Thoracic aorta (tissue), 2 donors: ENCODE data around the gene ADORA3. TPM values are rescaled to one million over a fixed set of nuclear protein-coding genes. Genes with fewer than 3 reads are reported as not detected.

ENCODE experiments used
- ATAC-seq: fragments of 150-250 bp; one replicate; pipeline ENCODE4 v1.8.0; 2017; ENCODE audit warnings: low read depth; ENCODE audit not compliant: insufficient number of reproducible peaks, low FRiP score
- DNase-seq: peaks from one replicate; pipeline ENCODE4 v3.0.0-alpha.2; 2020; ENCODE audit warnings: low spot score
- H3K27ac ChIP-seq, 2 donors: fragments of 200-600 bp; sonication (generic); 1 replicate in 1 of 2; 2 replicates in 1 of 2; pipeline ENCODE4 v1.5.1; 2016; ENCODE audit warnings: mild to moderate bottlenecking in 2 of 2, moderate library complexity in 2 of 2
- H3K27me3 ChIP-seq: fragments of 200-600 bp; sonication (generic); replicated peaks from 2 replicates; pipeline ENCODE4 v1.6.0; 2016; ENCODE audit warnings: mild to moderate bottlenecking; ENCODE audit not compliant: insufficient read depth
- H3K36me3 ChIP-seq: fragments of 200-600 bp; sonication (generic); one replicate; pipeline ENCODE4 v1.5.1; 2016
- H3K4me1 ChIP-seq, 2 donors: fragments of 200-600 bp; sonication (generic); 1 replicate in 1 of 2; 2 replicates in 1 of 2; pipeline versions ENCODE4 v1.5.1 to v1.6.0; 2016; ENCODE audit warnings: low read depth in 2 of 2, mild to moderate bottlenecking in 1 of 2; ENCODE audit not compliant: control insufficient read depth in 1 of 2
- H3K4me3 ChIP-seq: fragments of 200-600 bp; sonication (generic); 2 replicates; pipeline ENCODE4 v1.5.1; 2016; ENCODE audit warnings: mild to moderate bottlenecking
- H3K9me3 ChIP-seq: fragments of 200-600 bp; sonication (generic); 2 replicates; pipeline ENCODE4 v1.5.1; 2016
- CTCF ChIP-seq: fragments of 200-600 bp; sonication (generic); IDR thresholded peaks from one replicate; pipeline ENCODE4 v1.5.1; 2019; ENCODE audit warnings: antibody characterized with exemption
- total RNA-seq, 2 donors: library from RNA; depleted of rRNA; stranded (reverse); fragments of >200 nt; gene quantifications; one replicate each; pipeline versions ENCODE4 v1.1.0 to v1.2.3, GENCODE V29; 2016

ADORA3 gene
- total RNA-seq, 2 donors from 2014 or later: 6.2 to 29.5 TPM

GRCh38 chr1:111520053-111520452 lies 16.6 kb upstream of the ADORA3 start:
- H3K4me1 ChIP-seq: peaks cover 6 to 26% of the 10 kb centered on the region in 2 donors
- no peaks in the 10 kb centered on the region for H3K36me3 ChIP-seq
- ATAC-seq: no peak
- DNase-seq: no peak
- H3K27me3 ChIP-seq: no peaks in the 10 kb centered on the region
- no peaks in the 10 kb centered on the region for H3K9me3 ChIP-seq
- H3K4me3 ChIP-seq: no peak overlapping the region
- no peak overlapping the region for H3K27ac ChIP-seq
- no peak for TF ChIP-seq CTCF

- no peak for TF ChIP-seq CTCF
- Histone ChIP-seq H3K9me3 (no peaks in the 10 kb centered on the region), H3K36me3 (no peaks in the 10 kb centered on the region), H3K4me3 (no peak overlapping the region), H3K27me3 (no peaks in the 10 kb centered on the region), H3K27ac (no peak overlapping the region), H3K4me1 (peaks cover 6 to 30% of the 10 kb centered on the region in 2 donors)
- ATAC-seq (no peak), DNase-seq (no peak)
Observed at GRCh38 chr1:111517469-111518225, 14.2 kb upstream of the ADORA3 start.

GRCh38 chr1:111516005-111516535 lies 12.6 kb upstream of the ADORA3 start:
- H3K4me3 ChIP-seq: peak overlapping the region; percentile 66
- H3K36me3 ChIP-seq: no peaks in the 10 kb centered on the region
- peaks cover 6 to 30% of the 10 kb centered on the region in 2 donors for H3K4me1 ChIP-seq
- no peaks in the 10 kb centered on the region for H3K27me3 ChIP-seq
- DNase-seq: no peak
- ATAC-seq: peak; percentile 41
- TF ChIP-seq CTCF: peak; percentile 23
- no peaks in the 10 kb centered on the region for H3K9me3 ChIP-seq
- peak overlapping the region; percentile 67 to 73 for H3K27ac ChIP-seq

GRCh38 chr1:111515291-111516004 lies 12.0 kb upstream of the ADORA3 start:
- H3K9me3 ChIP-seq: no peaks in the 10 kb centered on the region
- H3K27me3 ChIP-seq: no peaks in the 10 kb centered on the region
- H3K36me3 ChIP-seq: no peaks in the 10 kb centered on the region
- peak; percentile 48 for ATAC-seq
- no peak for TF ChIP-seq CTCF
- H3K27ac ChIP-seq: peak overlapping the region; percentile 67 to 73
- H3K4me1 ChIP-seq: peaks cover 6 to 33% of the 10 kb centered on the region in 2 donors
- no peak for DNase-seq
- H3K4me3 ChIP-seq: peak overlapping the region; percentile 66

DNA sequence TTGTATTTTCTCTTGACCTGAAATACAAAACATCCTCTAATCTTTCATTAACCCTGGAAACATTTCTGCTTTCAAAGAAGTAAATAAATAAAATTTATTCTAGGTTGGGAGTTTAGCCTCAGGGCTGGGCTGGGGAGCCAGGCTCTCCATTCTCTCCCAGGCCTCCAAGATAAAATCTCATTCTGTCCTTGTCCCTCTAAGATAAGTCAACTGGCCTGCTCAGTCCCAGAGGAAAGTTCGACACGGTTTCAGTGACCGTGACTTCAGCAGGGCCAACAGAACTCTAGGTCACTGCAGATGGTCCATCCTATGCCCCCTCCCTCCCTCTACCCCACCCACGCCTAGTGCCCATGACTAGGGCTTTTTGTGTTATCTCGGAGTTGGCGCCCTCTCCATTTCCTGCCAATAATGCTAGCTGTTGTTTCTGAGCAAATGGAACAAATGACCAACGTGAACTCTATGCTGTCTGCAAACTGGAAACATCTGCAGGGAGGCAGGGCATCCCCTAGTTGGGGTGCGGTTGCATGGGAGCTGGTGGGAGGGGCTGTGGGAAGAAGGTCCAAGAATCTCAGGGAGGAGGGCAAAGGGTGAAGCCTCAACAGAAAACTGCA lies 10.1 kb upstream of the ADORA3 start:
- Histone ChIP-seq H3K4me1 (peaks cover 21 to 52% of the 10 kb centered on the region in 2 donors), H3K27ac (no peak overlapping the region)
- no peak for ATAC-seq

More for the DNA sequence above, 10.1 kb upstream of the ADORA3 start:
- no peaks in the 10 kb centered on the region for H3K36me3 ChIP-seq
- H3K9me3 ChIP-seq: no peaks in the 10 kb centered on the region
- DNase-seq: no peak
- TF ChIP-seq CTCF: no peak
- H3K27me3 ChIP-seq: no peaks in the 10 kb centered on the region
- H3K4me3 ChIP-seq: no peak overlapping the region
